Neural progenitor cell (in vitro differentiated cells): ENCODE data around the gene ACTBL2.

Experiments used
- EZH2 ChIP-seq: fragments of 200-600 bp; sonication (generic); IDR thresholded peaks from 2 replicates; pipeline ENCODE4 v1.6.1; 2017; ENCODE audit warnings: antibody characterized with exemption, mild to moderate bottlenecking, moderate library complexity
- EZH2phosphoT487 ChIP-seq: fragments of 200-600 bp; sonication (generic); IDR thresholded peaks from 2 replicates; pipeline ENCODE4 v1.6.1; 2017; ENCODE audit warnings: antibody characterized with exemption
- TF ChIP-seq, protein P1 (sequence below): fragments of 200-600 bp; sonication (generic); IDR thresholded peaks from 2 replicates; pipeline ENCODE4 v1.5.1; 2017; ENCODE audit warnings: antibody characterized with exemption, mild to moderate bottlenecking

DNA sequence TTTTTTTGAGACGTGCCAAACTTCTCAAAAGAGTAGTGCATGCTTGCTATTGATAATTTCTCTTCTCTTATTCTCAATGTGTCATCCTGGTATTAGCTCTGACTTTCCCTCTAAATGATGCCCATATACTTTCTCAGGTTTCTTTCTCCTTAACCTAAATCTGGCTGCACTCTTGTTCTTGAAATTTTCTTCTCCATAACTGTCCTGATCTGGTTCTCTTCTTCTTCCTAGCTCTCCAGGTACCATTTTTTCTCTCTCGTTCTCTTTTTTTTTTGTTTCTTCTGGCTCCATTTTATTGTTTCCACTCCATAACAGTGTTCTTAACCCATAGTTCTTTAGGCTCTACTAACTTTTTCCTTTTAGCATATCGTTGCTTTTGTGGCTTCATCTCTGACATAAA is 47.9 kb downstream of the ACTBL2 start:
- TF ChIP-seq EZH2 (no peak), EZH2phosphoT487 (no peak)
- TF ChIP-seq, protein P1, sequence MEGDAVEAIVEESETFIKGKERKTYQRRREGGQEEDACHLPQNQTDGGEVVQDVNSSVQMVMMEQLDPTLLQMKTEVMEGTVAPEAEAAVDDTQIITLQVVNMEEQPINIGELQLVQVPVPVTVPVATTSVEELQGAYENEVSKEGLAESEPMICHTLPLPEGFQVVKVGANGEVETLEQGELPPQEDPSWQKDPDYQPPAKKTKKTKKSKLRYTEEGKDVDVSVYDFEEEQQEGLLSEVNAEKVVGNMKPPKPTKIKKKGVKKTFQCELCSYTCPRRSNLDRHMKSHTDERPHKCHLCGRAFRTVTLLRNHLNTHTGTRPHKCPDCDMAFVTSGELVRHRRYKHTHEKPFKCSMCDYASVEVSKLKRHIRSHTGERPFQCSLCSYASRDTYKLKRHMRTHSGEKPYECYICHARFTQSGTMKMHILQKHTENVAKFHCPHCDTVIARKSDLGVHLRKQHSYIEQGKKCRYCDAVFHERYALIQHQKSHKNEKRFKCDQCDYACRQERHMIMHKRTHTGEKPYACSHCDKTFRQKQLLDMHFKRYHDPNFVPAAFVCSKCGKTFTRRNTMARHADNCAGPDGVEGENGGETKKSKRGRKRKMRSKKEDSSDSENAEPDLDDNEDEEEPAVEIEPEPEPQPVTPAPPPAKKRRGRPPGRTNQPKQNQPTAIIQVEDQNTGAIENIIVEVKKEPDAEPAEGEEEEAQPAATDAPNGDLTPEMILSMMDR = no peak
